H1 (cell line): ENCODE results near the gene PLOD1. TPM values are rescaled to one million over a fixed set of nuclear protein-coding genes. Genes with fewer than 3 reads are reported as not detected.

Experiments used
- CTCF ChIA-PET: fragments of 300-600 bp; sonication (Branson Sonifier 250); formaldehyde crosslinking; loops from one replicate; lab custom pipeline; 2021; ENCODE audit not compliant: partially characterized antibody; lab: Charles Lee
- POLR2A ChIA-PET: fragments of 300-600 bp; sonication (Branson Sonifier 250); formaldehyde crosslinking; loops from one replicate; lab custom pipeline; 2021; ENCODE audit warnings: inconsistent platforms; ENCODE audit not compliant: partially characterized antibody; lab: Charles Lee
- DNase-seq, 2 experiments: peaks; one replicate each; pipeline versions ENCODE4 v3.0.0 to v3.0.0-alpha.2; 2010 to 2022; ENCODE audit warnings: low spot score in 2 of 2, low read depth in 1 of 2, mixed read lengths in 1 of 2
- FAIRE-seq: peaks from 2 replicates; lab custom pipeline; 2011; peaks lifted over from hg19 to GRCh38; lab: Jason Lieb, UNC
- H2AFZ ChIP-seq: 2 replicates; pipeline ENCODE4 v1.8.1; 2012; ENCODE audit warnings: low read length, inconsistent platforms
- H2AK5ac ChIP-seq: 2 replicates; pipeline ENCODE4 v1.6.1; 2013; ENCODE audit warnings: low read depth, low read length
- H2BK120ac ChIP-seq: replicated peaks from 2 replicates; pipeline ENCODE3; 2013; ENCODE audit warnings: low read depth, low read length, inconsistent platforms
- H2BK12ac ChIP-seq: 2 replicates; pipeline ENCODE4 v1.6.1; 2013; ENCODE audit warnings: low read depth, low read length
- H2BK15ac ChIP-seq: 2 replicates; pipeline ENCODE4 v1.6.1; 2013; ENCODE audit warnings: low read length
- H2BK20ac ChIP-seq: 2 replicates; pipeline ENCODE4 v1.6.1; 2013; ENCODE audit warnings: low read length
- H2BK5ac ChIP-seq: 2 replicates; pipeline ENCODE4 v1.6.1; 2013; ENCODE audit warnings: low read depth, low read length
- H3K14ac ChIP-seq: 2 replicates; pipeline ENCODE4 v1.6.1; 2013; ENCODE audit warnings: inconsistent platforms; ENCODE audit not compliant: insufficient read length
- H3K18ac ChIP-seq: 2 replicates; pipeline ENCODE4 v1.6.1; 2013; ENCODE audit warnings: low read length; ENCODE audit errors: extremely low read depth
- H3K23ac ChIP-seq: 2 replicates; pipeline ENCODE4 v1.6.1; 2013; ENCODE audit warnings: inconsistent platforms; ENCODE audit not compliant: insufficient read length
- H3K23me2 ChIP-seq: 2 replicates; pipeline ENCODE4 v1.6.1; 2013; ENCODE audit warnings: low read depth, low read length
- H3K27ac ChIP-seq: 2 replicates; pipeline ENCODE4 v1.6.1; 2011; ENCODE audit warnings: low read depth, low read length, inconsistent platforms
- H3K27me3 ChIP-seq, 4 experiments: replicated peaks in 1 of 4; 1 replicate in 1 of 4; 2 replicates in 3 of 4; pipeline versions ENCODE4 v1.6.1 to v1.8.1; 2011 to 2013; ENCODE audit warnings: low read length in 3 of 4, mild to moderate bottlenecking in 3 of 4, inconsistent platforms in 2 of 4, mixed read lengths in 2 of 4, moderate library complexity in 1 of 4; ENCODE audit not compliant: control insufficient read depth in 3 of 4, insufficient read depth in 3 of 4; ENCODE audit errors: extremely low read depth in 1 of 4
- H3K36me3 ChIP-seq, 4 experiments: 2 replicates each; pipeline versions ENCODE4 v1.6.1 to v1.8.1; 2011 to 2013; ENCODE audit warnings: mild to moderate bottlenecking in 4 of 4, low read length in 3 of 4, moderate library complexity in 2 of 4, control low read depth in 1 of 4, inconsistent platforms in 1 of 4; ENCODE audit not compliant: insufficient read depth in 4 of 4, control insufficient read depth in 2 of 4
- H3K4ac ChIP-seq: replicated peaks from 2 replicates; pipeline ENCODE3; 2013; ENCODE audit warnings: low read length, low read depth, mixed read lengths, inconsistent platforms; ENCODE audit not compliant: insufficient read length
- H3K4me1 ChIP-seq, 4 experiments: replicated peaks in 1 of 4; 1 replicate in 1 of 4; 2 replicates in 3 of 4; pipeline versions ENCODE4 v1.6.1 to v1.8.1; 2011 to 2013; ENCODE audit warnings: low read length in 3 of 4, inconsistent platforms in 2 of 4, mixed read lengths in 1 of 4; ENCODE audit not compliant: insufficient read depth in 4 of 4, control insufficient read depth in 3 of 4
- H3K4me2 ChIP-seq, 2 experiments: 2 replicates each; pipeline versions ENCODE4 v1.6.1 to v1.8.1; 2011 to 2013; ENCODE audit warnings: low read depth in 2 of 2, low read length in 2 of 2, control low read depth in 1 of 2, inconsistent platforms in 1 of 2, mild to moderate bottlenecking in 1 of 2; ENCODE audit not compliant: insufficient read depth in 1 of 2
- H3K4me3 ChIP-seq, 4 experiments: fragments of 200-600, 300-600 bp in 1 of 4; sonication (generic), shearing (Covaris generic), sonication (Bioruptor Twin) in 1 of 4; 2 replicates each; pipeline versions ENCODE4 v1.5.1 to v1.8.1; 2011 to 2016; ENCODE audit warnings: low read length in 4 of 4, low read depth in 3 of 4, control low read depth in 2 of 4, inconsistent platforms in 2 of 4, mild to moderate bottlenecking in 2 of 4, mixed read lengths in 1 of 4, moderate library complexity in 1 of 4; ENCODE audit not compliant: insufficient read depth in 2 of 4; ENCODE audit errors: extremely low read depth in 1 of 4
- H3K56ac ChIP-seq: replicated peaks from 2 replicates; pipeline ENCODE3; 2013; ENCODE audit warnings: low read depth, mild to moderate bottlenecking, mixed read lengths, low read length, inconsistent platforms; ENCODE audit not compliant: insufficient read length
- H3K79me1 ChIP-seq: 2 replicates; pipeline ENCODE4 v1.6.1; 2013; ENCODE audit warnings: low read depth, low read length, control low read depth
- H3K79me2 ChIP-seq, 2 experiments: 2 replicates each; pipeline versions ENCODE4 v1.6.1 to v1.8.1; 2012 to 2013; ENCODE audit warnings: low read length in 2 of 2, mild to moderate bottlenecking in 2 of 2, inconsistent platforms in 1 of 2; ENCODE audit not compliant: insufficient read depth in 2 of 2, control insufficient read depth in 1 of 2
- H3K9ac ChIP-seq, 4 experiments: replicated peaks in 1 of 4; 1 replicate in 1 of 4; 2 replicates in 3 of 4; pipeline versions ENCODE4 v1.6.1 to v1.8.1; 2011 to 2013; ENCODE audit warnings: low read depth in 3 of 4, low read length in 3 of 4, control low read depth in 2 of 4, mild to moderate bottlenecking in 2 of 4, moderate library complexity in 2 of 4, inconsistent platforms in 1 of 4; ENCODE audit errors: extremely low read depth in 1 of 4
- H3K9me3 ChIP-seq, 2 experiments: 2 replicates each; pipeline versions ENCODE4 v1.6.1 to v1.8.1; 2012 to 2013; ENCODE audit warnings: mild to moderate bottlenecking in 2 of 2, moderate library complexity in 2 of 2, control low read depth in 1 of 2, inconsistent platforms in 1 of 2, low read depth in 1 of 2, low read length in 1 of 2, mixed read lengths in 1 of 2; ENCODE audit not compliant: insufficient read depth in 2 of 2
- H4K20me1 ChIP-seq, 2 experiments: replicated peaks in 1 of 2; 2 replicates each; pipeline versions ENCODE3 to v1.8.1; 2011 to 2013; ENCODE audit warnings: inconsistent platforms in 2 of 2, low read length in 2 of 2, mild to moderate bottlenecking in 1 of 2; ENCODE audit not compliant: insufficient read depth in 2 of 2, control insufficient read depth in 1 of 2
- H4K5ac ChIP-seq: 2 replicates; pipeline ENCODE4 v1.6.1; 2013; ENCODE audit warnings: low read length, low read depth, mixed read lengths, inconsistent platforms; ENCODE audit not compliant: insufficient read length
- H4K8ac ChIP-seq: 2 replicates; pipeline ENCODE4 v1.8.0; 2013; ENCODE audit warnings: mild to moderate bottlenecking, moderate library complexity, low read length, inconsistent platforms; ENCODE audit not compliant: insufficient read depth; ENCODE audit errors: extremely low read depth
- H4K91ac ChIP-seq: replicated peaks from 2 replicates; pipeline ENCODE3; 2013; ENCODE audit warnings: low read length, mixed read lengths, inconsistent platforms; ENCODE audit not compliant: insufficient read length
- TAF1 ChIP-seq: IDR thresholded peaks from 2 replicates; pipeline ENCODE4 v1.6.1; 2011; ENCODE audit warnings: mild to moderate bottlenecking, low read depth, low read length
- WGBS, 2 experiments: shearing (Covaris generic) in 1 of 2; methylation state at CpG; one replicate each; pipeline versions ENCODE4 v1.1.6 to v1.1.7; 2013 to 2015; ENCODE audit warnings: low lambda C conversion rate in 2 of 2, mixed read lengths in 2 of 2, inconsistent platforms in 1 of 2, low coverage in 1 of 2, missing lambda C conversion rate in 1 of 2; ENCODE audit not compliant: insufficient replicate concordance in 2 of 2, insufficient coverage in 1 of 2, insufficient read length in 1 of 2; ENCODE audit errors: extremely low coverage in 1 of 2, missing lambda C conversion rate in 1 of 2; 5-methylcytosine and 5-hydroxymethylcytosine counted together
- polyA plus RNA-seq, 7 experiments: library from polyadenylated mRNA; depleted of rRNA in 3 of 7; stranded (reverse) in 5 of 7; unstranded in 2 of 7; fragments of >200 nt in 5 of 7; fragments of 200-250 nt in 2 of 7; gene quantifications; 1 replicate in 5 of 7; 2 replicates in 1 of 7; 4 replicates in 1 of 7; pipeline versions ENCODE4 v1.2.1 to v1.2.3, GENCODE V29; 2011 to 2013; ENCODE audit warnings: missing spikeins in 2 of 7, mixed read lengths in 2 of 7
- total RNA-seq: library from RNA; stranded (reverse); fragmentation: NEBNext Ultra II Directional; extraction: Animal tissue kit (Norgen Biotek cat#: 25700); gene quantifications from 2 replicates; pipeline ENCODE4 v1.2.1, GENCODE V29; 2021
- TF ChIP-seq, protein P1 (sequence below): IDR thresholded peaks from 2 replicates; pipeline ENCODE4 v1.6.1; 2012; ENCODE audit warnings: inconsistent platforms

PLOD1 gene
- total and polyA plus RNA-seq, 2 of the 8 experiments (the other 6 are each of a cell fraction or from before 2014, with no cell fraction given) = 44.9 to 51.8 TPM

DNA sequence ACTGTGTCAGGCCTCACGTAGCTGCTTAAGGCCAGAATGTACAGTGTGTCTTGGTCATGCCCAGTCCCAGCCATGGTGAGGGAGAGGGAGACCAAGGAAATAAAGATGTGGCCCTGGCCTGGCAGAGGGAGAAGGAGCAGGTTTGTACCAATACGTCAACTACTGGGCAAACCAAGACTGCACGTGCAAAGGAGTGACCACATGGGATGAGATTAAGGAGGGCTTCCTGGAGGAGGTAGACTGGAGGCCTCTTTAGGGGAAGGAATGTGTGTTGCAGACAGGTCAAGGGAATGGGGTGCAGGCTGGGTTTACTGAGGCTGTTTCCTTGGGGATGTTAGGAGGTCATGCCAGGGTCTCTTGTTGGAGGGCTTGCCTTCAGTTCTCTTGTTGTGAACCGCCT is 7.8 kb downstream of the PLOD1 start:
- Histone ChIP-seq H2AFZ (no peak overlapping the region), H3K4me3 (no peak overlapping the region)
- no peak for TF ChIP-seq TAF1
- TF ChIP-seq, protein P1, sequence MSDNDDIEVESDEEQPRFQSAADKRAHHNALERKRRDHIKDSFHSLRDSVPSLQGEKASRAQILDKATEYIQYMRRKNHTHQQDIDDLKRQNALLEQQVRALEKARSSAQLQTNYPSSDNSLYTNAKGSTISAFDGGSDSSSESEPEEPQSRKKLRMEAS = no peak
- TF ChIP-seq, all 59 proteins: peak for 0
- H4K5ac ChIP-seq = no peak overlapping the region
- H2BK20ac ChIP-seq = no peak overlapping the region
- H4K8ac ChIP-seq = no peak overlapping the region
- H3K18ac ChIP-seq = no peak overlapping the region
- H2BK15ac ChIP-seq = no peak overlapping the region
- no peak overlapping the region for H2BK5ac ChIP-seq
- no peak overlapping the region for H3K14ac ChIP-seq
- H3K27me3 ChIP-seq = no peaks in the 10 kb centered on the region
- no peaks in the 10 kb centered on the region for H4K20me1 ChIP-seq
- no peak overlapping the region for H4K91ac ChIP-seq
- no peak for DNase-seq
- no peaks in the 10 kb centered on the region for H3K36me3 ChIP-seq
- H3K9ac ChIP-seq = no peak overlapping the region
- H2BK12ac ChIP-seq = no peak overlapping the region
- H2AK5ac ChIP-seq = 0 out of 2 replicates have a peak overlapping the region, but pooled peaks have one; percentile 10
- H3K23ac ChIP-seq = no peak overlapping the region
- CTCF ChIA-PET = interaction anchor here (1.0 kb wide), 1 partner anchor 25 kb away, joined by 4 read pairs; no protein-coding TSS in a partner anchor
- H2BK120ac ChIP-seq = no peak overlapping the region
- H3K79me2 ChIP-seq = no peaks in the 10 kb centered on the region; a peak in 1 of 4 replicates
- POLR2A ChIA-PET = interaction anchor here (1.1 to 15.4 kb wide), 3 partner anchors 10 to 31 kb away, joined by 3 to 263 read pairs (median 6); no protein-coding TSS in a partner anchor
- no peak overlapping the region for H3K4ac ChIP-seq
- H3K23me2 ChIP-seq = no peaks in the 10 kb centered on the region; the same call in 1 of the 2 replicates
- H3K27ac ChIP-seq = no peak overlapping the region
- no peak overlapping the region for H3K56ac ChIP-seq
- peaks cover 3% of the 10 kb centered on the region; the same call in 1 of the 2 replicates for H3K79me1 ChIP-seq
- H3K4me1 ChIP-seq = peaks cover 2 to 19% (median 13%) of the 10 kb centered on the region in 4 experiments
- 81% methylated on average over 4 of the region's 4 CpGs; no CpG with 5 or more reads in 1 of the 2 experiments for WGBS, 2 experiments
- H3K9me3 ChIP-seq = no peaks in the 10 kb centered on the region
- no peak overlapping the region for H3K4me2 ChIP-seq
- no peak for FAIRE-seq
